NCI-H2107 treated with DMSO at 0.1 percent for 48 hours (cell line): Measurements from ENCODE around the gene IDH3G.

ENCODE experiments used
- DNase-seq: peaks from one replicate; lab custom pipeline; 2025; ENCODE audit not compliant: unreplicated experiment; lab: John Stamatoyannopoulos, UW

The IDH3G gene

DNA sequence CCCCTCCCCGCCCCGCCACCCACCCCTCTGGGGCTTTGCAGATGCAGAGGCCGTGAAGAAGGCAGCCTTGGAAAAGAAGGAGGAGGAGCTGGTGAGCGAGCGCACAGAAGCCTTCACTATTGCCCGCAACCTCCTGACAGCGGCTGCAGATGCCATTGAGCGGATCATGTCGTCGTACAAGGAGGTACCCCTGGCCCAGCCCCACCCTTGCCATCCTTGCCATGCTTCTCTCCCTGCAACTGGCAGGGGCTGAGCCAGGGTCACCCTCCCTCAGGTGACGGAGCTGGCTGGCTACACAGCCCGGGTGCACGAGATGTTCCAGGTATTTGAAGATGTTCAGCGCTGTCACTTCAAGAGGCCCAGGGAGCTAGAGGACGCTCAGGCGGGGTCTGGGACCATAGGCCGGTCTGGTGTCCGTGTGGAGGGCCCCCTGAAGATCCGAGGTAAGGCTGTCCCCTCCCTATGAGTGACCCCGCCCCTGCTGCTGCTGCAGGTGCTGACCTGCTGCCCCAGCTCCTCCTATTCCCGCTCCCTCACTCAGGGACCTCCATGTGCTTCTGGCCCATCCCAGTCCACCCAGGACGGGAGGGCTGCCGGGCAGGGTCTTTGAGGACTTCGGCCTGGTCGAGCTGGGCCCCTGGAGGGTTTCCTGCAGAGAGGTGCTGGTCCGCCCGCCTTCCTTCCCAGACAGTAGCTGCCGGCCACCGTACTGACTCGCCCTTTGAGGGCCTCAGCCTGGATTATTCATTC is 57.9 kb downstream of the IDH3G start:
- no peak for DNase-seq
